ENCODE measurements around the gene OR52H1. TPM values are rescaled to one million over a fixed set of nuclear protein-coding genes. Genes with fewer than 3 reads are reported as not detected.

Gene OR52H1
- total RNA-seq, 1 donor from 2014 or later, result not detected

DNA sequence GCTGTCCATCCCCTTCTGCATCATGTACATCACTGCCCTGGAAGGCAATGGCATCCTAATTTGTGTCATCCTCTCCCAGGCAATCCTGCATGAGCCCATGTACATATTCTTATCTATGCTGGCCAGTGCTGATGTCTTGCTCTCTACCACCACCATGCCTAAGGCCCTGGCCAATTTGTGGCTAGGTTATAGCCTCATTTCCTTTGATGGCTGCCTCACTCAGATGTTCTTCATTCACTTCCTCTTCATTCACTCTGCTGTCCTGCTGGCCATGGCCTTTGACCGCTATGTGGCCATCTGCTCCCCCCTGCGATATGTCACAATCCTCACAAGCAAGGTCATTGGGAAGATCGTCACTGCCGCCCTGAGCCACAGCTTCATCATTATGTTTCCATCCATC lies 32.7 kb upstream of the OR52H1 start:
- H3K27me3 ChIP-seq (ENCODE audit: control insufficient read depth, insufficient read depth, low read length), result no peaks in the 10 kb centered on the region
- no peak for DNase-seq (ENCODE audit: low read depth)
- FAIRE-seq, result no peak
- no peaks in the 10 kb centered on the region for H3K36me3 ChIP-seq (ENCODE audit: control insufficient read depth, insufficient read depth, low read length)
- H3K4me3 ChIP-seq (ENCODE audit: low read depth, low read length), result no peak overlapping the region
- TF ChIP-seq, protein P1, sequence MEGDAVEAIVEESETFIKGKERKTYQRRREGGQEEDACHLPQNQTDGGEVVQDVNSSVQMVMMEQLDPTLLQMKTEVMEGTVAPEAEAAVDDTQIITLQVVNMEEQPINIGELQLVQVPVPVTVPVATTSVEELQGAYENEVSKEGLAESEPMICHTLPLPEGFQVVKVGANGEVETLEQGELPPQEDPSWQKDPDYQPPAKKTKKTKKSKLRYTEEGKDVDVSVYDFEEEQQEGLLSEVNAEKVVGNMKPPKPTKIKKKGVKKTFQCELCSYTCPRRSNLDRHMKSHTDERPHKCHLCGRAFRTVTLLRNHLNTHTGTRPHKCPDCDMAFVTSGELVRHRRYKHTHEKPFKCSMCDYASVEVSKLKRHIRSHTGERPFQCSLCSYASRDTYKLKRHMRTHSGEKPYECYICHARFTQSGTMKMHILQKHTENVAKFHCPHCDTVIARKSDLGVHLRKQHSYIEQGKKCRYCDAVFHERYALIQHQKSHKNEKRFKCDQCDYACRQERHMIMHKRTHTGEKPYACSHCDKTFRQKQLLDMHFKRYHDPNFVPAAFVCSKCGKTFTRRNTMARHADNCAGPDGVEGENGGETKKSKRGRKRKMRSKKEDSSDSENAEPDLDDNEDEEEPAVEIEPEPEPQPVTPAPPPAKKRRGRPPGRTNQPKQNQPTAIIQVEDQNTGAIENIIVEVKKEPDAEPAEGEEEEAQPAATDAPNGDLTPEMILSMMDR (IDR thresholded peaks at IDR 0.05; ENCODE audit: insufficient read depth, low read length, severe bottlenecking), result no peak

- H3K36me3 ChIP-seq (ENCODE audit: control insufficient read depth, insufficient read depth, low read length), result no peaks in the 10 kb centered on the region
- no peaks in the 10 kb centered on the region for H3K27me3 ChIP-seq (ENCODE audit: control insufficient read depth, insufficient read depth, low read length)
- DNase-seq (ENCODE audit: low read depth) (no peak), FAIRE-seq (no peak)
- H3K4me3 ChIP-seq (ENCODE audit: low read depth, low read length), result no peak within 1 kb of the TSS
- TF ChIP-seq, protein P1 (IDR thresholded peaks at IDR 0.05; ENCODE audit: insufficient read depth, low read length, severe bottlenecking), result no peak
These were observed 32.2 kb upstream of the OR52H1 start, which contains the start of gene OR52B6 for GRCh38 chr11:5580577-5580976. Gene OR52B6 (plus strand): TSS chr11:5580877. CDS start chr11:5580877, 0 bp downstream.

DNA sequence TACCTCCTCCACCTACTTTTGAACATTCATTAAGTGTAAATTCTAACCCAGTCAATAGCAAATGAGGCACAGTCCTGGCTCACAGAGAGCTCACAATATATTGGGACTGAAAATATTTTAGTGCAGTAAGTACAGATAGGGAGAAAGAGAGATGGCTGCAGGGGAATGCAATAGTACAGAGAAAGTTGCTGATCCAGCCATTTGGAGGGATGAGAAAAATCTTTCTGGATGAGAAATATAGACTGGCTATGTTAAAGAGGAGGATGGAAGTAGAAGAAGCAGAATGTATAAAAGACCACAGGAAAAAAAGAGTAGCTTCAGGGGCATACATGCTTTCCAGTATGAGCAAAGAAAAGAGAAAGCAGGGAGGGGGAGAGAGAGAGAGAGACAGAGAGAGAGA lies 28.8 kb upstream of the OR52H1 start:
- H3K4me3 ChIP-seq (ENCODE audit: low read depth, low read length), result no peak overlapping the region
- H3K27me3 ChIP-seq (ENCODE audit: control insufficient read depth, insufficient read depth, low read length), result no peaks in the 10 kb centered on the region
- FAIRE-seq, result no peak
- H3K36me3 ChIP-seq (ENCODE audit: control insufficient read depth, insufficient read depth, low read length), result no peaks in the 10 kb centered on the region
- DNase-seq (ENCODE audit: low read depth), result no peak
- TF ChIP-seq, protein P1 (IDR thresholded peaks at IDR 0.05; ENCODE audit: insufficient read depth, low read length, severe bottlenecking), result no peak

- no peak for FAIRE-seq
- Histone ChIP-seq H3K4me3 (ENCODE audit: low read depth, low read length) (no peak overlapping the region), H3K27me3 (ENCODE audit: control insufficient read depth, insufficient read depth, low read length) (no peaks in the 10 kb centered on the region), H3K36me3 (ENCODE audit: control insufficient read depth, insufficient read depth, low read length) (no peaks in the 10 kb centered on the region)
- TF ChIP-seq, protein P1 (IDR thresholded peaks at IDR 0.05; ENCODE audit: insufficient read depth, low read length, severe bottlenecking), result no peak
- no peak for DNase-seq (ENCODE audit: low read depth)
These were observed 26.8 kb upstream of the OR52H1 start for GRCh38 chr11:5575152-5575551.

- FAIRE-seq, result no peak
- H3K36me3 ChIP-seq (ENCODE audit: control insufficient read depth, insufficient read depth, low read length), result no peaks in the 10 kb centered on the region
- TF ChIP-seq, protein P1 (IDR thresholded peaks at IDR 0.05; ENCODE audit: insufficient read depth, low read length, severe bottlenecking), result no peak
- no peaks in the 10 kb centered on the region for H3K27me3 ChIP-seq (ENCODE audit: control insufficient read depth, insufficient read depth, low read length)
- no peak overlapping the region for H3K4me3 ChIP-seq (ENCODE audit: low read depth, low read length)
- DNase-seq (ENCODE audit: low read depth), result no peak
These were observed 26.3 kb upstream of the OR52H1 start for GRCh38 chr11:5574654-5575053.
